Uterus (tissue), 2 donors: ENCODE data around the gene LIN52.

ENCODE experiments used
- CTCF ChIP-seq, 4 experiments: fragments of 200-600 bp in 2 of 4; fragments of 450-650 bp in 2 of 4; sonication (generic) in 2 of 4; IDR thresholded peaks; one replicate each; pipeline ENCODE4 v1.5.1; 2016 to 2019; ENCODE audit warnings: antibody characterized with exemption in 4 of 4, mild to moderate bottlenecking in 2 of 4, moderate library complexity in 1 of 4
- POLR2A ChIP-seq, 2 donors: fragments of 450-650 bp; IDR thresholded peaks; one replicate each; pipeline ENCODE4 v1.6.1; 2016; ENCODE audit warnings: antibody characterized with exemption in 2 of 2, mild to moderate bottlenecking in 1 of 2, moderate library complexity in 1 of 2

- TF ChIP-seq CTCF (IDR thresholded peaks at IDR 0.05) (no peak), POLR2A (IDR thresholded peaks at IDR 0.05) (no peak)
Observed at GRCh38 chr14:74161526-74162158, 76.9 kb downstream of the LIN52 start.
